ENCODE results near the gene NLGN4X.

Gene NLGN4X
- 0 to 0.18 (median 0) reads per million in 9 experiments for total RNA-seq

DNA sequence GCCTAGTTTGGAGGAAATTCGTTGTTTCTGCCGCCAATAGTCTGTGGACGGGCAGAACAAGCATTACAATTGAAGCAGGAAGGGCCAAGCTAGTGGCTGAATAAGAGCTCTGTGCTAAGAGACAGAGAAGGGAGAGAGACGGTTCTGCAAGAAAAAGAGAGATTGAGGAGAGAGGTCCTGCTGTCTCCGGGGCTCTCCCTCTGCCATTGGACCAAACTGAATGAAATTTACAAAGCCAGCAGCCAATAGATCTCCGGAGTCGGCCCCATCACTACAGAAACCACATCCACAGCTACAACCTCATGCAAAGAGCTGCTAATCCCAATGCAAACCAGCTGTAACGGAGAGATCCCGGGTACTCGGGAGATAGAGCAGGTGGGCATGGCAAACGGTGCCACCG, at the start of gene NLGN4X:
Gene NLGN4X, minus strand, starts transcription at position 148 of the 400 bp plus-strand sequence. CDS start 77,401 bp downstream, outside the sequence.
- H3K9me3 Mint-ChIP-seq: no peaks in the 10 kb centered on the region
- no peak within 1 kb of the TSS for H3K27ac Mint-ChIP-seq
- H3K27me3 Mint-ChIP-seq: peaks cover 6 to 27% of the 10 kb centered on the region in 2 donors
- ATAC-seq (replicated peaks) (no peak), DNase-seq (no peak)
- H3K36me3 Mint-ChIP-seq (ENCODE audit: insufficient read depth): no peaks in the 10 kb centered on the region
- H3K4me1 Mint-ChIP-seq (ENCODE audit: low read depth in 2 of 2): no peaks in the 10 kb centered on the region
- H3K4me3 Mint-ChIP-seq: no peak within 1 kb of the TSS

DNA sequence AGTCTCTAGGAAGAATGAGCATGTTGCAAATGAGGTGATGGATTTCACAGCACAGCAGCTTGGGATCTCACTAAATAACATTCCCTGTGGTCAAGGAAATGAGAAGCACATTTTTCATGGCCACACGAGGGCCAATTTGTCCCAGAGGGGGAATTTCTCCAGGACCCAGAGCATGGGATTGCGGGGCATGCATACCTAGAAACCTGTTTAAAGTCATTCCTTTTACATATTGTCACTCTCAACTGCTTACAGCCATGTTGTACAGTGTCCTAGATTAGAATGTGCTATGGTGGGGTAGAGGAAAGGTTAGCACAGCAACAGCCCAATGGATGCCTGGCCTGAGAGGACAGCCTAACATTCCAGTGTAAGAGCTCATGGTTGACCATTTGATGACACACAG, 37.4 kb upstream of the NLGN4X start:
- Mint-ChIP-seq H3K27me3 (no peaks in the 10 kb centered on the region), H3K36me3 (ENCODE audit: insufficient read depth) (no peaks in the 10 kb centered on the region), H3K4me3 (no peak overlapping the region), H3K27ac (no peak overlapping the region), H3K4me1 (ENCODE audit: low read depth in 2 of 2) (no peaks in the 10 kb centered on the region), H3K9me3 (no peaks in the 10 kb centered on the region)
- no peak for DNase-seq
- ATAC-seq (replicated peaks): no peak

DNA sequence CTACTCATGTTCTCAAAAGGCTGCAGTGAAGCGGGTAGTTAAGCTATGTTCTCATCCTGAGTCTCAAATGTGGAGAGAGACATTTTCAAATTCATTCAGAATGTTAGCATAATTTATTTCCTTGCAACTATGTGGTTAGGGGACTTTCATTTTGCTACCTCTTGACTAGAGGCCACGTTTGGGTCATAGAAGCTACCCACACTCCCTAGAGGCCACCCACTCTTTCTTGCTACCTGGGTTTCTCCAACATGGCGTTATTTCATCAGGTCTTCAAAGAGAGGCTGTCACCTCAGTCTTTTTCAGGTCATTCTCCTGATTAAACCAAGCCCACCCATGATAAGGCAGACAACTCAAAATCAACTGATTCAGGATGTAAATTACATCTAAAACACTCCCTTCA, 34.3 kb upstream of the NLGN4X start:
- no peaks in the 10 kb centered on the region for H3K9me3 Mint-ChIP-seq
- H3K4me3 Mint-ChIP-seq: no peak overlapping the region
- no peaks in the 10 kb centered on the region for H3K27me3 Mint-ChIP-seq
- no peaks in the 10 kb centered on the region for H3K36me3 Mint-ChIP-seq (ENCODE audit: insufficient read depth)
- ATAC-seq (replicated peaks): no peak
- H3K4me1 Mint-ChIP-seq (ENCODE audit: low read depth in 2 of 2): no peaks in the 10 kb centered on the region
- DNase-seq: no peak
- H3K27ac Mint-ChIP-seq: no peak overlapping the region

DNA sequence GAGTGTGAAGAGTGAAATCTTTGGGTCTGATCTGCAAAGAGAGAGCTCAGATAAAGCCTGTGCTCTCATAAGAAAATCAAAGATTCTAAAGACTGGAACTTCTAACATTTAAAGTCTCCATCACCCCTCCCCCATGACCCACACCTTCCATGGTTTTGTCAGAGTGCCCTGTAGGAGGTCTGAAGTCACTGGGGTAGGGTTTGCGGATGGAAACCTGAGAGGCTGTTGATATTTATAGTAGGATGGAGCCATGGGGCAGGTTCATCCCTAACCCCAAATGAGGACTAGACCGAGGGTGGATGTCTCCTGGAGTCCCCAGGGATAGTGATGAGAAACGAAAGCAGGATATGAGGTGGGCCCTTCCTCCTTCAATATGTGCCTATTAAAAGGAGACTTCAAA, 28.4 kb upstream of the NLGN4X start:
- no peaks in the 10 kb centered on the region for H3K4me1 Mint-ChIP-seq (ENCODE audit: low read depth in 2 of 2)
- H3K36me3 Mint-ChIP-seq (ENCODE audit: insufficient read depth): no peaks in the 10 kb centered on the region
- H3K9me3 Mint-ChIP-seq: peaks cover 0 to 1% of the 10 kb centered on the region in 2 donors
- H3K27me3 Mint-ChIP-seq: no peaks in the 10 kb centered on the region
- ATAC-seq (replicated peaks) (no peak), DNase-seq (no peak)
- no peak overlapping the region for H3K27ac Mint-ChIP-seq
- no peak overlapping the region for H3K4me3 Mint-ChIP-seq

DNA sequence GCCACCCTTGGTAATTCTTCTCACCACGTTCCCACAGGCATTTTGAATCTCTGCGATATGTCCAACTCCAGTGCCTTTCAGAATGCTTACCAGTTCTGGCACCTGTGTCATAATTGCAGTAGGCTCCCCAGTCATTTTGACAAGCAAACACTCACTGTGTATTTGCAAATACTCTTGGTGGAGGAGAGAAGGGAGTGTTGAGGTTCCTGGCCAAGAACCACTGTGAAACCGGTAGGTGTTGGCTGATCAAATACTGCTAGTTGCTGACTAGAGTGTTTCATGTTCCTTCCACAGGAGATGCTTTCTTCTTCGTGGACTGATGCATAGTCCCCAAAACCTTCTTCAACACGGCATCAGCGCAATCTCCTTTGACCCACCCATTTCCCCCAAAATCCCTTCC, 16.0 kb upstream of the NLGN4X start:
- DNase-seq: no peak
- ATAC-seq (replicated peaks): no peak
- H3K27me3 Mint-ChIP-seq: no peaks in the 10 kb centered on the region
- no peak overlapping the region for H3K27ac Mint-ChIP-seq
- no peaks in the 10 kb centered on the region for H3K9me3 Mint-ChIP-seq
- H3K4me3 Mint-ChIP-seq: no peak overlapping the region
- no peaks in the 10 kb centered on the region for H3K36me3 Mint-ChIP-seq (ENCODE audit: insufficient read depth)
- no peaks in the 10 kb centered on the region for H3K4me1 Mint-ChIP-seq (ENCODE audit: low read depth in 2 of 2)

DNA sequence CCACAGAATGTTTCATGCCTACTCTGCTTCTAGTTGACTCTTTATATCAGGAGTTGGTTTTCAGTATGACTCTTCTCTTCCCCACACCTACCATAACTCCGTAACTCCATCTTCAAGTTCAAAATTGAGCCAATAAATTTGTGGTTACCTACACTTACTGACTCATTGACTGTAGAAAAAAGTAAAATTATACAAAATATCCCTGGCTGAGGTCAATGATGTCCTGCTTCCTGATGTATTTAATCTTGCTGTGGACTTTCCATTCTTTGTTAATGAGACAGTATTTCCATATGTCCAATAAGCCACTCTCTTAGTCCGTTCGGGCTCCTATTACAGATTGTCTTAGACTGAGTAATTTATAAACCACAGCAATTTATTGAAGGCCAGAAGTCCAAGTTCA, 9.9 kb upstream of the NLGN4X start:
- no peak overlapping the region for H3K4me3 Mint-ChIP-seq
- H3K4me1 Mint-ChIP-seq (ENCODE audit: low read depth in 2 of 2): no peaks in the 10 kb centered on the region
- H3K36me3 Mint-ChIP-seq (ENCODE audit: insufficient read depth): no peaks in the 10 kb centered on the region
- no peak overlapping the region for H3K27ac Mint-ChIP-seq
- H3K27me3 Mint-ChIP-seq: no peaks in the 10 kb centered on the region
- peaks cover 0 to 7% of the 10 kb centered on the region in 2 donors for H3K9me3 Mint-ChIP-seq
- DNase-seq (no peak), ATAC-seq (replicated peaks) (no peak)

DNA sequence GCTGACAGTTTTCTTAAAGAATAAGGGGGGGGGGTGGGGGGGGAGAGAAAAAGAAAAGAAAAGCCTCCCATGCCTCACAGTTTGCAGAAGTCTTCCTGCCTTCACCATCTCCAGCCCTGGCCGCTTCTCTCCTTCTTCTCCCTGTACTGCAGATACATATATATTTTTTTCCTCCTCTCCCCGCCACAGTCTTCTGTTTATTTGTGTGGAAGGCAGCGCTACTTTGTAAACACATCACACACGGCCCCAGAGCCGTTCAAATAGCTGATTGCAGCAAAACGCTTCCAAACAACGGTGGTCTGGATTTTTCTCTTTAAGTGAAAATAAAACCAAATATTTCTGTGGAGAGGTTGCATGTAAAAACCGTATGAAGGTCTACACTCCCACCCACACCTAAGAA, 732 bp downstream of the NLGN4X start:
- DNase-seq (no peak), ATAC-seq (replicated peaks) (no peak)
- Mint-ChIP-seq H3K4me1 (ENCODE audit: low read depth in 2 of 2) (no peaks in the 10 kb centered on the region), H3K4me3 (no peak overlapping the region), H3K27me3 (peaks cover 6 to 27% of the 10 kb centered on the region in 2 donors), H3K36me3 (ENCODE audit: insufficient read depth) (no peaks in the 10 kb centered on the region), H3K27ac (no peak overlapping the region), H3K9me3 (no peaks in the 10 kb centered on the region)

DNA sequence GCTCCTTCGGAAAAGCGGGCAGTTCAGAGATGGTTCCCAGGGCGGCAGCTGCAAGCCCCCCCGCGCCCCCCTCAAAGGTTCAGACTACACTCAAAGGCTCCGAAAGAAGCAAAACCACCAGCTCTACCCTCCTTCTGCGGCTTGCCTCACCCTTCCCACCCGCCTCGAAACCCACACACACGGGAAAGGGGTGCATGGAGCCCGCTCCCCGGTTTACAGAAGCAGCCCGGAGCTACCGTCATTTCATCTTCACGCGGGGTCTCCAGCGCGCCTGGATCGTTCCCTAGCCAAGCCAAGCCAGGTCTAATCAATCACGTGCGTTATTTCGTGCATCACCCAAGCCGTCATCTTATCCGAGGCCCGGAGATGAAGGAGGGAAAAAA, 1.2 kb downstream of the NLGN4X start:
- H3K27ac Mint-ChIP-seq: no peak overlapping the region
- H3K4me3 Mint-ChIP-seq: no peak overlapping the region
- H3K9me3 Mint-ChIP-seq: no peaks in the 10 kb centered on the region
- ATAC-seq (replicated peaks) (no peak), DNase-seq (no peak)
- H3K4me1 Mint-ChIP-seq (ENCODE audit: low read depth in 2 of 2): no peaks in the 10 kb centered on the region
- peaks cover 6 to 27% of the 10 kb centered on the region in 2 donors for H3K27me3 Mint-ChIP-seq
- H3K36me3 Mint-ChIP-seq (ENCODE audit: insufficient read depth): no peaks in the 10 kb centered on the region

DNA sequence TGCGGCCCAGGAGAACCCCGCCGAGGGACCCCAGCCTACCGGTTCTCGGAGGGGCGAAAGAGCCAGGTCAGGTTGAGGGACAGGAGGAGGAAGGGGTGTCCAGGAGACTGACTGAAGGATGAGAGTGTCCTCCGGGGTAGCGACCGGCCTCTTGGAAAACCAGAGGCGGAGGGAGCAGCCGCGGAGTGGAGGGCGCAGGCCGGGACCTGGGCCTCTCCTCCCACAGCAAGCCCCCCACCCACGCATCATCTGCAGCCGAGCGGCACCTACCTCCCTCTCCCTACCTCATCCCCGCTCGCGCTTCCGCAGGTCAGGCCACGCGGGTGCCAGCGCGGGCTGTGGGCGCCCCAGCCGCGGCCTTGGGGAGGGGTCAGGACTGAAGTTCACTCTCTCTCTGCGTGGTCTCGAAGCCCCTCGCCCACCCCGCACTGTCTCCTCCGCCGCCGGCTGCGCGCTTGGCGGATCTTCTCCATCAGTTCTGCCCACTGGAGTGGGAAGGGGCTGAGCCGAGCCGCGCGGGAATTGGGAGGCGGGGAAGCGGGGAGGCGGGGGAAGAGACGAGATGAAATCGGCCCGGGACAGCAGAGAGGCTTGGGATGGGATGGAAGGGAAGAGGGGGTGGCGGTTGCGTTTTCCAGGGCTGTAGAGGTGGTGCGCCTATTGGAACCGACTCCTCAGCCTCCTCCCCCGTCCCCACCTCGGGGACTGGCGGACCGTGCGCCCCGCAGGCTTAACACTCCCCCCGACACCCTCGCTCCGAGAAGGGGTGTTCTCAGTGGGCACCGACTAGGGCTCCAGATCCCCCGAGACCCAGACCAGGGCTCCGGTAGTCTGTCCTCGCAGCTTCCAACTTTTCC, 1.8 kb downstream of the NLGN4X start:
- H3K27ac Mint-ChIP-seq: no peak overlapping the region
- ATAC-seq (replicated peaks) (no peak), DNase-seq (no peak)
- no peaks in the 10 kb centered on the region for H3K9me3 Mint-ChIP-seq
- peaks cover 6 to 27% of the 10 kb centered on the region in 2 donors for H3K27me3 Mint-ChIP-seq
- H3K36me3 Mint-ChIP-seq (ENCODE audit: insufficient read depth): no peaks in the 10 kb centered on the region
- H3K4me1 Mint-ChIP-seq (ENCODE audit: low read depth in 2 of 2): no peaks in the 10 kb centered on the region
- H3K4me3 Mint-ChIP-seq: no peak overlapping the region

DNA sequence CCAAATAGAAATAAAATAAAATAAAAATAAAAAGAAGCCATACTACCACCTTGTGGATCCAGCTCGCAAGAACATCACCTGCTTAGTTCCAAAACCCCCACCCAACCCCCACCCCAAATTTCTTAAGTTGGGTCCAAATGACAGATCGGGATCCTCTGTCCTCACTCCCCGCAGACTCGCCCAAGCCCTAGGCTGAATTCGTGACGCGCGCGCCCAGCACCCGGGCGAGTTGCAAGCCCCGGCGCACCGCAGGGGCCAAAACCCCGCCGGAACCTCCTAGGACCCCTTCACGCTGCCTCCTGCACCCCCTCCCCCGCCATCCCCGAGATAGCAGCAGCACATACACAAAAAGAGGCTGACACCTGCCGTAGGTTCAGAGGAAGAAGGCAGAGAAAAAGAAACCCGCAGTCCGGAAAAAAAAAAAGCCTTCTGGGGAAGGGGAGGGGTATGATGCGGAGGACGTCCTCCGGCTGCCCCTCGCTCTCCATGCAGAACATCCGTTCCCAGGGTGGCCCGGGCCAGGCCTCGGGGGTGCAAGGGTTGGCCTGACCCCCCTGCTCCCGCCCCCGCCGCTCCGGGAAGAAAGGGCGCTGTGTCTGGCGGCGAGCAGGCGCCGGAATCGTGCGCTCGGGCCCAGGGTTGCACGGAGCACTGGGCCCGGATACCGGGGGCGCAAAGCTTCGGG, 2.6 kb downstream of the NLGN4X start:
- H3K4me1 Mint-ChIP-seq (ENCODE audit: low read depth in 2 of 2): no peaks in the 10 kb centered on the region
- H3K4me3 Mint-ChIP-seq: no peak overlapping the region

DNA sequence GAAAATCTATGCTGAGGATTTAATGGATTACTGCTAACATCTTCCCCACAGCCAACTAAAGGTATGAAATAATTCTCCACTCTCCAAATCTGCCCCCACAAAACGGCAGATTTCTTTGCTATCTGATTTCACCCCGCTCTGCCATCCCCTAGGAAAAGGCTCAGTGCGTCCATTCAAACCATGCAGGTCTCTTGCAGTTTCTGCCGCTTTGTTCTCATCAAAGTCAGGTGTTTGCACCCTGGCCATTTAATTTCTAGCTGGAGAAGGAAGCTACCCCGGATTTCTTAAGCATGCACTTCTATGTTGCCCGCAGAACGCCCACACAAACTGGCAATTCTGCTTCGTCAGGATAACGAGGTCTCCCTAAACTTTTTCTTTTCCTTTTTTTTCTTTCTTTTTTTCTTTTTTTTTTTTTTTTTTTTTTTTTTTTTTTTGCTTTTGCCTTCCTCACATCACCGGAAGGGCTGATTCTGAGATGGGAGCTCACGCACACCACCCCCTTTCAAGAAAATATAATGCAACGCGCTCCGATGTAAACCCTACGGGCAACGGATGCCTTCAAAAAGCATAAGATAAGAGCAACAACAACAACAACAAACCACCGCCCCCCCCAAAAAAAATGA, 3.3 kb downstream of the NLGN4X start:
- Mint-ChIP-seq H3K4me3 (no peak overlapping the region), H3K4me1 (ENCODE audit: low read depth in 2 of 2) (no peaks in the 10 kb centered on the region), H3K27me3 (peaks cover 6 to 27% of the 10 kb centered on the region in 2 donors), H3K9me3 (no peaks in the 10 kb centered on the region), H3K27ac (no peak overlapping the region), H3K36me3 (ENCODE audit: insufficient read depth) (no peaks in the 10 kb centered on the region)
- no peak for DNase-seq
- no peak for ATAC-seq (replicated peaks)

More for the DNA sequence above, 2.6 kb downstream of the NLGN4X start:
- no peak overlapping the region for H3K27ac Mint-ChIP-seq
- no peaks in the 10 kb centered on the region for H3K9me3 Mint-ChIP-seq
- ATAC-seq (replicated peaks) (no peak), DNase-seq (no peak)
- H3K27me3 Mint-ChIP-seq: peaks cover 6 to 27% of the 10 kb centered on the region in 2 donors
- no peaks in the 10 kb centered on the region for H3K36me3 Mint-ChIP-seq (ENCODE audit: insufficient read depth)

DNA sequence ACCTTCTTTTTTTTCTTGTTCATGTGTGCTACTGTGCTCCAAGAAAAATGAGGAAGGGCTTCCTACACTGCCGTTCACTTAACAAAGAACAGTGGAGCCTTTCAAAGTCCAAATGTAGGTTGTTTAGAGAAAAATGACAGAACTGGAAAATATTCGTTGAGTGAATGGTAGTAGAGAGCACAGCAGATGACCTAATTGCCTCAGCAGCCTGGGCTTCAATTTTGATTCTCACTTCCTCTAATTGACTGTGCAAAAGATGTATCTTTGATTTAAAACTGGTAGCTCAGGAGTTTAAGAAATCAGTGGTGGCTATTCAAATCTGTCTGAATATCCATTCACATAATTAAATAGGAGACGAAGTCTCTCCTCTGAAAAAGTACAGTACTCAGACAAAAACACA, 5.2 kb downstream of the NLGN4X start:
- H3K36me3 Mint-ChIP-seq (ENCODE audit: insufficient read depth): no peaks in the 10 kb centered on the region
- ATAC-seq (replicated peaks) (no peak), DNase-seq (no peak)
- H3K27ac Mint-ChIP-seq: no peak overlapping the region
- H3K4me1 Mint-ChIP-seq (ENCODE audit: low read depth in 2 of 2): no peaks in the 10 kb centered on the region
- H3K27me3 Mint-ChIP-seq: peaks cover 2 to 17% of the 10 kb centered on the region in 2 donors
- H3K9me3 Mint-ChIP-seq: no peaks in the 10 kb centered on the region
- no peak overlapping the region for H3K4me3 Mint-ChIP-seq

DNA sequence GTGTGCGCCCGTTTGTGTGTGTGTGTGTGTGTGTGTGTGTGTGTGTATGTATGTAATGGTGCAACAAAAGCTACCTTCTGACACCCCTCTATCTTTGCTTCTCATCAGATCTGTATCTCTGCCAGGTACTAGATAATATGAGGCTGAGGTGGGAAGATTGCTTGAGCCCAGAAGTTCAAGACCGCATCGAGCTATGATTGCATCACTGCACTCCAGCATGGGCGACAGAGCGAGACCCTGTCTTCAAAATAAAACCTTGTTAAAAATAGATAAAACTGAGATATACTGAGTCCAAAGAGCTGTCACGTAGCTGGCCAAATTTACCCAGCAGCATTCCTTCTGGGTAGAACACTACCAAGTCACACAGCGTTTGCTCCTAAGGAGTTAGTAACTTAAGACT, 18.4 kb downstream of the NLGN4X start:
- DNase-seq (no peak), ATAC-seq (replicated peaks) (no peak)
- Mint-ChIP-seq H3K4me1 (ENCODE audit: low read depth in 2 of 2) (no peaks in the 10 kb centered on the region), H3K27me3 (no peaks in the 10 kb centered on the region), H3K36me3 (ENCODE audit: insufficient read depth) (no peaks in the 10 kb centered on the region), H3K9me3 (no peaks in the 10 kb centered on the region), H3K4me3 (no peak overlapping the region), H3K27ac (no peak overlapping the region)
